NCI-H69 (cell line): ENCODE measurements around the gene PFKFB3.
A peak's percentile ranks its signal among the peaks of the same experiment; 100 is the strongest.
"Not testable (repeated sequence)": the region's sequence is repeated elsewhere in the genome, so short reads cannot be mapped to it uniquely, and the experiment has no call there.

Experiments used
- DNase-seq: peaks from one replicate; lab custom pipeline; 2025; lab: John Stamatoyannopoulos, UW

The PFKFB3 gene

GRCh38 chr10:6202684-6203330 is at the start of gene PFKFB3:
Gene PFKFB3 (plus strand): TSS chr10:6202932. CDS start chr10:6203261, 329 bp downstream.
- DNase-seq, result peak; percentile 85

DNA sequence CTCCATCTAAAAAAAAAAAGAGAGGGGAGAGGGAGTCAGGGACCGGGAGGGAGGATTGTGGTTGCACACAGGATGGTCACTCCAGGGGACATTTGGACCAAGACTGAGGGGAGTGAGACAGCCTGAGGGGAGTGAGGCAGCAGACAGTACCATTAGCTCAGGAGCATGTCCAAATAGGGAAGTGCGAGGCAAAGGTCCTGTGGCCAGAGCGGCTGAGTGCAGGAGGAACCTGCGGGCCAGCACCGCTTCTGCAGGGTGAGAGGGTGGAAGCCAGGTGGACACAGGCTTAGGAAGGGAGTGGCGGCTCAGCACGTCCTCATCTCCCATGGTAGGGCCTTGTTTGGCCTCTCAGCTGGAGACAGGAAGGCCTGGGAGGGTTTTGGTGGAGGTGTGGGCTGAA is 48.9 kb upstream of the PFKFB3 start:
- no peak for DNase-seq

GRCh38 chr10:6154566-6154965 is 48.2 kb upstream of the PFKFB3 start:
- DNase-seq, result no peak

GRCh38 chr10:6158276-6158675 is 44.5 kb upstream of the PFKFB3 start:
- no peak for DNase-seq

DNA sequence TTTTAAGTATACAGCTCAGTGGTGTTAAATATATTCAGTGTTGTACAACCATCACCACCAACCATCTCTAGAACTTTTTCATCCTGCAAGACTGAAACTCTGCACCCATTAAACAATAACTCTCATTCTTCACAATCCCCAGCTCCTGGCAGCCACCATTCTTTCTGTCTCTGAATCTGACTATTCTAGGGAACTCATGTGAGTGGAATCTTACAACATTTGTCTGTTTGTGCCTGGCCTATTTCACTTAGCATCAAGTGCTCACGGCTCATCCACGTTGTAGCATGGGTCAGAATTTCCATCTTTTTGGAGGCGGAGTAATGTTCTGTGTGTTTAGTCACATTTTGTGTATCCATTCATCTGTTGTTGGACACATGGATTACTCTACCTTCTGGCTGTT is 40.8 kb upstream of the PFKFB3 start:
- no peak for DNase-seq

GRCh38 chr10:6162589-6163356 is 40.0 kb upstream of the PFKFB3 start:
- DNase-seq, result peak; percentile 36

GRCh38 chr10:6163364-6164270 is 39.1 kb upstream of the PFKFB3 start:
- peak; percentile 92 for DNase-seq

GRCh38 chr10:6164271-6165095 is 38.2 kb upstream of the PFKFB3 start:
- DNase-seq, result no peak

DNA sequence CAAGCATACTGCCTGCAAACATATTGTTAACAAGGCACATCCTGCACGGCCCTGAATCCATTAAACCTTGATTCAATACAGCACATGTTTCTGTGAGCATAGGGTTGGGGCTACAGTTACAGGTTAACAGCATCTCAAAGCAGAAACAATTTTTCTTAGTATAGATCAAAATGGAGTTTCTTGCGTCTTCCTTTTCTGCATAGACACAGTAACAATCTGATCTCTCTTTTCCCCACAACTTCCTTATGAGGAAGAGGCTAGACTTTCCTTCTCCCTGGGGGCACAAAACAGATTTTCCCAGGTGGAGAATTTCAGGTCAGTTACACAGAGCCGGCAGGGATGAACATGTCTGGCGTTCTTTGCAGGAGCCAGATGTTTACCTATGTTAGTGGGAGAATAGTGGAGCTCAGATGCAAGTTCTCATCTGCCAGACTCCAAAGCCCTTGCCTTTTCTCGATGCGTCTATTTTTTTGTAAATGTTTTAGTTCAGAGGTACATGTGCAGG is 37.5 kb upstream of the PFKFB3 start:
- peak; percentile 29 for DNase-seq

DNA sequence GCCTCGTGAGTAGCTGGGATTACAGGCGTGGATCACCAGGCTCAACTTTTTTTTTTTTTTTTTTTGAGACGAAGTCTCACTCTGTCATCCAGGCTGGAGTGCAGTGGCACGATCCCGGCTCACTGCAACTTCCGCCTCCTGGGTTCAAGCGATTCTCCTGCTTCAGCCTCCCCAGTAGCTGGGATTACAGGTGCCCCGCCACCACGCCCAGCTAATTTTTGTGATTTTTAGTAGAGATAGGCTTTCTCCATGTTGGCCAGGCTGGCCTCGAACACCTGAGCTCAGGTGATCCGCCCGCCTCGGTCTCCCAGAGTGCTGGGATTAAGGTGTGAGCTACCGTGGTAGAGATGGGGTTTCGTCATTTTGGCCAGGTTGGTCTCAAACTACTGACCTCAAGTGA is 36.8 kb upstream of the PFKFB3 start:
- not testable (repeated sequence) for DNase-seq

DNA sequence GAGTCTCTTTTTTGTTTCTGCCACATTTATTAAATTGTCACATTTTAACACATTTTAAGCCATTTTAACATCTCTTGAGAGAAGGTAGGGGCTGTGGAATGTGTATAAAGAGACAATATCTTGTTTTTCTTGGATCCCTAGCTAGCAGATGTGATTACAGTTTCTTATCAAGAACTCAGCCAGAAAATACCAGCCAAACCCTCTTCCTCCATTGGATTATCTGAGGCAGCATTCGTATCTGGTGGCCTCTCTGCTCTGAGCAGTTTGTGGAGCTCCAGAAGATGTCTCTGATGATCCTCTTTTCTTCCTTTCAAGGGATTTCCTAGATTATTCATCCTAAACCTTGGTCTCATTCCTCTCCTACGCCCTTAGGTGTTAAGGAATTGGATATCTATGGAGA is 35.3 kb upstream of the PFKFB3 start:
- no peak for DNase-seq

GRCh38 chr10:6168084-6168483 is 34.6 kb upstream of the PFKFB3 start:
- DNase-seq, result no peak

- DNase-seq, result no peak
Measured at GRCh38 chr10:6170638-6171037, 32.1 kb upstream of the PFKFB3 start.

DNA sequence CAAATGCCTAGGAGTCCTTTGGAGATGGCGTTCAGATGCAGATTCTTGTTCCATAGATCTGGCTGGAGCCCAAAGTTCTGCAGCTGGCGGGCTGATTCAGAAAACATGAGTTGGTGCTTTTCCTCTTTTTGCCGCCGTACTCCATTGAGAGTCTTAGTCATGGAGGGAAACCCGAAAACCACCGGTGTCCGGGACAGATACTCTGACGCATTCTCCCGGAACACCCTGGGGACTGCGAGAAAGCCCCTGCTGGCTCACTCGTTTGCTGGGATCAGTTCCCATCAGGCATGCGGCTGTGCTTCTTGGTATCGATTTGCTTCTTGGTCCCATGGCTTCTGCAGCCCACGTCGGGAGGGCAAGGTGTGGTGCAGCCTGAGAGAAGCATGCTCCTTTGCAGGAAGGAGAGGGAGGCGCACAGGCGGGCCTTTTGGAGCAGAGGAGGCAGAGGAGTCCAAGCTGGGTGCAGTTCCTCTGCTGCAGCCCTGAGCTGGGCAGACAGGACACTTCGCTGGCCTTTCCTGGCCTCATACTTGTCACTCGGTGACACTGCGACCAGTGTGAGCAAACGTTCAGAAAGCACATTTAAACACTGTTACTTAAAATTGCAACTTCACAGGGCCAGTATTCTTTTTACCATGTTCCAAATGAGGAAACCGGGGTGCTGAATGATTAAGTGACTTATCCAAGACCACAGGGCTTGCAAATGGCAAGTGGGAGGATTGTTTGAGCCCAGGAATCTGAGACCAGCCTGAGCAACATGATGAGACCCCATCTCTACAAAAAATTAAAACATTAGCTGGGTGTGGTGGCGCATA is 30.6 kb upstream of the PFKFB3 start:
- no peak for DNase-seq

DNA sequence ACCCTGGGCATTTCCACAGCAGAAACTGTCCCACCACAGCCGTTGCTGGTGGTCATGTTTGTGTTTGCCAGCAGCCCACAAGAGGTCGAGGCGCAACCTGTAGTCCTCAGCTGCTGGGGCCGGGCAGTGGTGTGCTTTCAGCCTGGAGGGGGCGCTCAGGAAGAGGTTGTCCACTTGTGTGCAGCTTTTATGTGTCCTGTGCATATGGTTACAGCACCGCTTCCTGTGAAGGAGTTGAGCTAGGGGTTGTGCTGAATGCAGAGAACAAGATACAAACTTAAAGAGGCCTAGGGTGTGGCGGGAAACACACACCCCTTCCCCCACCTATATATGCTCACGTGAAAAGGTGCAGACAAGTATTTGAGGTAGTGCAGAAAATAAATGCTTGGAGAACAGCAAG is 29.5 kb upstream of the PFKFB3 start:
- peak; percentile 10 for DNase-seq

GRCh38 chr10:6174201-6174874 is 28.4 kb upstream of the PFKFB3 start:
- DNase-seq, result no peak

GRCh38 chr10:6175329-6176055 is 27.2 kb upstream of the PFKFB3 start:
- no peak for DNase-seq

- DNase-seq, result no peak
Measured at GRCh38 chr10:6176691-6177231, 26.0 kb upstream of the PFKFB3 start.

GRCh38 chr10:6177880-6178281 is 24.9 kb upstream of the PFKFB3 start:
- DNase-seq, result no peak
